Spleen (tissue), 11 donors: ENCODE measurements around the gene IL18BP. TPM values are rescaled to one million over a fixed set of nuclear protein-coding genes. Genes with fewer than 3 reads are reported as not detected.
A peak's percentile ranks its signal among the peaks of the same experiment; 100 is the strongest.

Experiments used
- DNase-seq: peaks from one replicate; pipeline ENCODE4 v3.0.0-alpha.2; 2020
- H3K27ac ChIP-seq, 8 donors: fragments of 200-600 bp; sonication (generic) in 7 of 8; 1 replicate in 4 of 8; 2 replicates in 4 of 8; pipeline versions ENCODE4 v1.5.0 to v1.8.0; 2016 to 2021; ENCODE audit warnings: inconsistent platforms in 4 of 8, mild to moderate bottlenecking in 4 of 8, moderate library complexity in 1 of 8
- H3K27me3 ChIP-seq, 7 donors: fragments of 200-600 bp; sonication (generic) in 6 of 7; replicated peaks in 1 of 7; 1 replicate in 4 of 7; 2 replicates in 3 of 7; pipeline versions ENCODE4 v1.5.0 to v1.8.0; 2016 to 2021; ENCODE audit warnings: inconsistent platforms in 3 of 7, mild to moderate bottlenecking in 1 of 7
- H3K36me3 ChIP-seq, 6 donors: fragments of 200-600 bp; sonication (generic) in 5 of 6; 1 replicate in 4 of 6; 2 replicates in 2 of 6; pipeline versions ENCODE4 v1.5.0 to v1.8.0; 2016 to 2021; ENCODE audit warnings: inconsistent platforms in 2 of 6
- H3K4me1 ChIP-seq, 6 donors: fragments of 200-600 bp; sonication (generic) in 5 of 6; 1 replicate in 3 of 6; 2 replicates in 3 of 6; pipeline versions ENCODE4 v1.5.0 to v1.8.0; 2016 to 2021; ENCODE audit warnings: inconsistent platforms in 3 of 6
- H3K4me3 ChIP-seq, 8 donors: fragments of 200-600 bp; sonication (generic) in 7 of 8; 1 replicate in 4 of 8; 2 replicates in 4 of 8; pipeline versions ENCODE4 v1.5.0 to v1.8.0; 2016 to 2021; ENCODE audit warnings: inconsistent platforms in 4 of 8, mild to moderate bottlenecking in 4 of 8, moderate library complexity in 2 of 8
- H3K9me3 ChIP-seq, 8 donors: fragments of 200-600 bp; sonication (generic) in 7 of 8; 1 replicate in 4 of 8; 2 replicates in 4 of 8; pipeline versions ENCODE4 v1.5.0 to v1.8.0; 2016 to 2021; ENCODE audit warnings: inconsistent platforms in 4 of 8
- CTCF ChIP-seq, 11 experiments: fragments of 200-600 bp in 7 of 11; fragments of 450-650 bp in 4 of 11; sonication (generic) in 4 of 11; IDR thresholded peaks in 8 of 11; conservative IDR thresholded peaks in 3 of 11; 1 replicate in 7 of 11; 2 replicates in 4 of 11; pipeline versions ENCODE4 v1.4.0 to v1.8.0; 2016 to 2021; ENCODE audit warnings: antibody characterized with exemption in 11 of 11, inconsistent platforms in 4 of 11, mild to moderate bottlenecking in 1 of 11
- POLR2A ChIP-seq, 3 donors: fragments of 450-650 bp; IDR thresholded peaks; one replicate each; pipeline ENCODE4 v1.5.1; 2017; ENCODE audit warnings: antibody characterized with exemption in 3 of 3, mild to moderate bottlenecking in 1 of 3
- POLR2AphosphoS5 ChIP-seq, 3 donors: sonication (generic); formaldehyde crosslinking; IDR thresholded peaks; one replicate each; pipeline ENCODE4 v1.5.1; 2017; ENCODE audit warnings: antibody characterized with exemption in 3 of 3
- WGBS, 5 donors: extraction: QIAGEN DNeasy Blood & Tissue Kit in 3 of 5; methylation state at CpG; one replicate each; pipeline versions ENCODE4 v1.1.5 to v1.1.7; 2013 to 2018; 5-methylcytosine and 5-hydroxymethylcytosine counted together
- intact Hi-C: fragments of 100-400 bp; cut with DNase I; formaldehyde crosslinking; loops from one replicate; pipeline ENCODE4 v1.15.0; 2023; ENCODE audit warnings: low total_unique reads
- polyA plus RNA-seq, 3 donors: library from polyadenylated mRNA; stranded (reverse); fragments of 200-250 nt; gene quantifications; one replicate each; pipeline ENCODE4 v1.2.1, GENCODE V29; 2013
- total RNA-seq, 7 donors: library from RNA; depleted of rRNA in 3 of 7; stranded (reverse); fragments of >200 nt in 3 of 7; fragmentation: NEBNext Ultra II Directional in 4 of 7; extraction: Animal tissue kit (Norgen Biotek cat#: 25700) in 4 of 7; gene quantifications; one replicate each; pipeline versions ENCODE4 v1.1.0 to v1.2.1, GENCODE V29; 2016 to 2021
- donor health status: healthy with polysubstance abuse.
- donor health status: DM: no; HTN: no; CAD: no; lungs with moderate emphysema.
- donor health status: DM: no; HTN: no; CAD: no.
- donor health status: Bipolar disorder and iron deficiency.
- donor health status: healthy.
- donor health status: DM: no; HTN: no; CAD: no.
- donor health status: DM: yes; HTN: yes; CAD: no.

Gene IL18BP
- total and polyA plus RNA-seq, 10 donors, result 13.8 to 84.2 (median 46.7) TPM

- TF ChIP-seq POLR2AphosphoS5 (IDR thresholded peaks at IDR 0.05), result peak; percentile 6 to 63 (median 35)
- no peak for TF ChIP-seq POLR2A (IDR thresholded peaks at IDR 0.05)
- Histone ChIP-seq H3K36me3 (peaks cover 12 to 100% (median 100%) of the 10 kb centered on the region in 6 donors), H3K9me3 (no peaks in the 10 kb centered on the region), H3K4me1 (peaks cover 0 to 14% (median 0%) of the 10 kb centered on the region in 6 donors), H3K27me3 (no peaks in the 10 kb centered on the region), H3K4me3 (no peak overlapping the region), H3K27ac (no peak overlapping the region)
- intact Hi-C loops, result no loop called here
- 81 to 91% (median 85%) methylated on average over 34 to 38 of the region's 38 CpGs for WGBS, 5 donors
- DNase-seq, result no peak
Measured at GRCh38 chr11:72013765-72014711, 15.3 kb downstream of the IL18BP start.

GRCh38 chr11:72014761-72015320, 16.1 kb downstream of the IL18BP start:
- H3K27ac ChIP-seq, result no peak overlapping the region
- intact Hi-C loops, result no loop called here
- peaks cover 0 to 14% (median 0%) of the 10 kb centered on the region in 6 donors for H3K4me1 ChIP-seq
- TF ChIP-seq POLR2AphosphoS5 (IDR thresholded peaks at IDR 0.05) (peak in 1 of 3 donors; percentile 2), POLR2A (IDR thresholded peaks at IDR 0.05) (no peak)
- DNase-seq, result no peak
- H3K27me3 ChIP-seq, result no peaks in the 10 kb centered on the region
- H3K9me3 ChIP-seq, result no peaks in the 10 kb centered on the region
- 95 to 98% (median 96%) methylated on average over 16 of the region's 16 CpGs for WGBS, 5 donors
- peaks cover 16 to 100% (median 100%) of the 10 kb centered on the region in 6 donors for H3K36me3 ChIP-seq
- H3K4me3 ChIP-seq, result no peak overlapping the region

- 90 to 98% (median 94%) methylated on average over 10 of the region's 10 CpGs for WGBS, 5 donors
- Histone ChIP-seq H3K4me3 (no peak overlapping the region), H3K27me3 (no peaks in the 10 kb centered on the region), H3K27ac (no peak overlapping the region), H3K9me3 (no peaks in the 10 kb centered on the region), H3K4me1 (peaks cover 0 to 14% (median 0%) of the 10 kb centered on the region in 6 donors), H3K36me3 (peaks cover 16 to 100% (median 100%) of the 10 kb centered on the region in 6 donors)
- no peak for DNase-seq
- intact Hi-C loops, result no loop called here
- TF ChIP-seq POLR2AphosphoS5 (IDR thresholded peaks at IDR 0.05), result peak; percentile 26 to 60 (median 31)
- peak in 8 of 11 experiments; percentile 12 to 46 (median 21) for TF ChIP-seq CTCF (IDR thresholded peaks at IDR 0.05 in 8 of 11, conservative IDR thresholded peaks at IDR 0.05 in 3 of 11)
- TF ChIP-seq POLR2A (IDR thresholded peaks at IDR 0.05), result no peak
Measured at GRCh38 chr11:72015511-72016061, 16.9 kb downstream of the IL18BP start.

GRCh38 chr11:72018171-72018570, 19.5 kb downstream of the IL18BP start:
- 91 to 97% (median 95%) methylated on average over 9 of the region's 9 CpGs for WGBS, 5 donors
- no peaks in the 10 kb centered on the region for H3K27me3 ChIP-seq
- H3K4me1 ChIP-seq, result peaks cover 0 to 5% (median 0%) of the 10 kb centered on the region in 6 donors
- no peak overlapping the region for H3K4me3 ChIP-seq
- intact Hi-C loops, result no loop called here
- H3K36me3 ChIP-seq, result peaks cover 20 to 100% (median 100%) of the 10 kb centered on the region in 6 donors
- H3K9me3 ChIP-seq, result no peaks in the 10 kb centered on the region
- H3K27ac ChIP-seq, result no peak overlapping the region
- no peak for TF ChIP-seq POLR2A (IDR thresholded peaks at IDR 0.05)
- TF ChIP-seq POLR2AphosphoS5 (IDR thresholded peaks at IDR 0.05), result peak in 1 of 3 donors; percentile 8
- DNase-seq, result no peak

- H3K27me3 ChIP-seq, result no peaks in the 10 kb centered on the region
- TF ChIP-seq CTCF (IDR thresholded peaks at IDR 0.05 in 8 of 11, conservative IDR thresholded peaks at IDR 0.05 in 3 of 11) (no peak), POLR2AphosphoS5 (IDR thresholded peaks at IDR 0.05) (no peak), POLR2A (IDR thresholded peaks at IDR 0.05) (no peak)
- intact Hi-C loops, result no loop called here
- 77 to 91% (median 89%) methylated on average over 4 of the region's 4 CpGs for WGBS, 5 donors
- H3K9me3 ChIP-seq, result no peaks in the 10 kb centered on the region
- peaks cover 15 to 53% (median 44%) of the 10 kb centered on the region in 6 donors for H3K4me1 ChIP-seq
- H3K27ac ChIP-seq, result no peak overlapping the region
- DNase-seq, result no peak
- no peak overlapping the region for H3K4me3 ChIP-seq
- peaks cover 13 to 100% (median 83%) of the 10 kb centered on the region in 6 donors for H3K36me3 ChIP-seq
Measured at GRCh38 chr11:72023335-72023734, 24.6 kb downstream of the IL18BP start.
